Esophagus muscularis mucosa (tissue), 4 donors: ENCODE results near the gene GSTO2. TPM values are rescaled to one million over a fixed set of nuclear protein-coding genes. Genes with fewer than 3 reads are reported as not detected.

ENCODE experiments used
- DNase-seq: peaks from one replicate; pipeline ENCODE4 v3.0.0-alpha.2; 2017; ENCODE audit errors: extremely low spot score
- H3K27ac ChIP-seq, 4 donors: fragments of 200-600 bp; sonication (generic); replicated peaks in 1 of 4; 1 replicate in 3 of 4; 2 replicates in 1 of 4; pipeline ENCODE4 v1.5.1; 2016 to 2019; ENCODE audit warnings: mild to moderate bottlenecking in 1 of 4
- H3K27me3 ChIP-seq, 4 donors: fragments of 200-600 bp; sonication (generic); one replicate each; pipeline versions ENCODE4 v1.5.1 to v1.6.0; 2016 to 2019
- H3K36me3 ChIP-seq, 4 donors: fragments of 200-600 bp; sonication (generic); one replicate each; pipeline ENCODE4 v1.5.1; 2016 to 2019
- H3K4me1 ChIP-seq, 4 donors: fragments of 200-600 bp; sonication (generic); one replicate each; pipeline ENCODE4 v1.5.1; 2016 to 2019
- H3K4me3 ChIP-seq, 4 donors: fragments of 200-600 bp; sonication (generic); 1 replicate in 2 of 4; 2 replicates in 2 of 4; pipeline ENCODE4 v1.5.1; 2016 to 2019; ENCODE audit warnings: mild to moderate bottlenecking in 4 of 4, moderate library complexity in 1 of 4
- H3K9me3 ChIP-seq, 4 donors: fragments of 200-600 bp; sonication (generic); 1 replicate in 3 of 4; 2 replicates in 1 of 4; pipeline ENCODE4 v1.5.1; 2016 to 2019
- CTCF ChIP-seq, 3 experiments: fragments of 200-600 bp in 2 of 3; fragments of 450-650 bp in 1 of 3; sonication (generic) in 2 of 3; IDR thresholded peaks; one replicate each; pipeline ENCODE4 v1.5.1; 2017 to 2019; ENCODE audit warnings: antibody characterized with exemption in 3 of 3, mild to moderate bottlenecking in 2 of 3, moderate library complexity in 1 of 3
- EP300 ChIP-seq: sonication (generic); formaldehyde crosslinking; IDR thresholded peaks from one replicate; pipeline ENCODE4 v1.6.1; 2017; ENCODE audit warnings: antibody characterized with exemption
- POLR2A ChIP-seq: fragments of 450-650 bp; IDR thresholded peaks from one replicate; pipeline ENCODE4 v1.6.1; 2017; ENCODE audit warnings: antibody characterized with exemption, moderate library complexity, mild to moderate bottlenecking, low read depth
- POLR2AphosphoS5 ChIP-seq, 2 donors: sonication (generic); formaldehyde crosslinking; IDR thresholded peaks; one replicate each; pipeline ENCODE4 v1.6.1; 2017; ENCODE audit warnings: antibody characterized with exemption in 2 of 2
- WGBS: methylation state at CpG from one replicate; pipeline ENCODE4 v1.1.5; 2018; 5-methylcytosine and 5-hydroxymethylcytosine counted together
- intact Hi-C: fragments of 100-400 bp; cut with DNase I; formaldehyde crosslinking; loops from one replicate; pipeline ENCODE4 v1.15.1; 2023
- total RNA-seq, 4 donors: library from RNA; depleted of rRNA; stranded (reverse); fragments of >200 nt; gene quantifications; one replicate each; pipeline versions ENCODE4 v1.1.0 to v1.2.1, GENCODE V29; 2016

The GSTO2 gene
- total RNA-seq, 4 donors from 2014 or later: 0.42 to 0.99 (median 0.63) TPM

- Histone ChIP-seq H3K4me1 (peaks cover 11 to 15% (median 13%) of the 10 kb centered on the region in 4 donors), H3K4me3 (peak within 1 kb of the TSS; percentile 81 to 92 (median 87)), H3K36me3 (no peaks in the 10 kb centered on the region), H3K27ac (peak within 1 kb of the TSS in 3 of 4 donors; percentile 6 to 62 (median 35)), H3K27me3 (peaks cover 0 to 4% (median 0%) of the 10 kb centered on the region in 4 donors), H3K9me3 (no peaks in the 10 kb centered on the region)
- WGBS: 1% methylated on average over 19 of the region's 60 CpGs
- peak; percentile 100 for DNase-seq
- intact Hi-C loops: no loop called here
- no peak for TF ChIP-seq POLR2A
- TF ChIP-seq POLR2AphosphoS5 (IDR thresholded peaks at IDR 0.05): peak; percentile 67 to 82
These were observed 37.0 kb upstream of the GSTO2 start, which contains the start of gene CFAP43 for GRCh38 chr10:104231784-104232612. Gene CFAP43, minus strand, starts transcription at chr10:104232364. Its CDS starts 118 bp downstream, at chr10:104232246.

- intact Hi-C loops: no loop called here
- Histone ChIP-seq H3K36me3 (no peaks in the 10 kb centered on the region), H3K4me3 (peak overlapping the region; percentile 81 to 92 (median 87)), H3K27me3 (peaks cover 0 to 4% (median 0%) of the 10 kb centered on the region in 4 donors), H3K9me3 (no peaks in the 10 kb centered on the region), H3K27ac (no peak overlapping the region), H3K4me1 (peaks cover 11 to 15% (median 13%) of the 10 kb centered on the region in 4 donors)
- WGBS: 14% methylated on average over 20 of the region's 20 CpGs
- no peak for TF ChIP-seq POLR2A
- no peak for TF ChIP-seq POLR2AphosphoS5 (IDR thresholded peaks at IDR 0.05)
- TF ChIP-seq EP300: no peak
- TF ChIP-seq CTCF (IDR thresholded peaks at IDR 0.05): no peak
- no peak for DNase-seq
These were observed 36.3 kb upstream of the GSTO2 start for GRCh38 chr10:104232613-104233102.

DNA sequence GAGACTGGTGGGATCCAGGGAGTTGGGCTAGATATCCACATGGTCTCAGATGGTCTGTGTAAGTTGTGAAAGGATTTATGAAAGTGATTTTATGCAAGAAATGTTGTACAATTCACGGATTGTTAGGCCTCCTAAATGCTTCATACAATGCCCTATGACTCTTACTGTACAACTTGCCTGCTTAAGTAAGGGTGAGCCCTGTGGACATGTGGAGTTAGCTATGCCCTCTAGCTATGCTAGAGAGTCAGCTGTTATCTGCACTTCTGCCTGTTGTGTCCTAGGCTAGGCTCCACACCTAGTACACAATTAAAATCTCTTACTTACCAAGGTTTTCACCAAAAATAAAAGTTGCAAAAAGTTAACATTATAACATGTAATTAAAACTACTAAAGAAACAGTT is 35.2 kb upstream of the GSTO2 start:
- intact Hi-C loops: no loop called here
- Histone ChIP-seq H3K9me3 (no peaks in the 10 kb centered on the region), H3K4me1 (peaks cover 11 to 15% (median 13%) of the 10 kb centered on the region in 4 donors), H3K27ac (no peak overlapping the region), H3K36me3 (no peaks in the 10 kb centered on the region), H3K4me3 (no peak overlapping the region), H3K27me3 (peaks cover 0 to 4% (median 0%) of the 10 kb centered on the region in 4 donors)
- TF ChIP-seq EP300 (no peak), CTCF (IDR thresholded peaks at IDR 0.05) (no peak), POLR2AphosphoS5 (IDR thresholded peaks at IDR 0.05) (no peak), POLR2A (no peak)
- WGBS: 77% methylated on average over 1 of the region's 1 CpG
- DNase-seq: no peak

- H3K4me1 ChIP-seq: peaks cover 11 to 15% (median 13%) of the 10 kb centered on the region in 4 donors
- no peak overlapping the region for H3K4me3 ChIP-seq
- H3K9me3 ChIP-seq: no peaks in the 10 kb centered on the region
- TF ChIP-seq CTCF (IDR thresholded peaks at IDR 0.05): no peak
- no peak for TF ChIP-seq EP300
- TF ChIP-seq POLR2AphosphoS5 (IDR thresholded peaks at IDR 0.05): no peak
- no peak for TF ChIP-seq POLR2A
- no peak overlapping the region for H3K27ac ChIP-seq
- WGBS: 82% methylated on average over 1 of the region's 1 CpG
- DNase-seq: no peak
- H3K36me3 ChIP-seq: no peaks in the 10 kb centered on the region
- intact Hi-C loops: no loop called here
- H3K27me3 ChIP-seq: peaks cover 0 to 4% (median 0%) of the 10 kb centered on the region in 4 donors
These were observed 34.0 kb upstream of the GSTO2 start for GRCh38 chr10:104234934-104235333.

DNA sequence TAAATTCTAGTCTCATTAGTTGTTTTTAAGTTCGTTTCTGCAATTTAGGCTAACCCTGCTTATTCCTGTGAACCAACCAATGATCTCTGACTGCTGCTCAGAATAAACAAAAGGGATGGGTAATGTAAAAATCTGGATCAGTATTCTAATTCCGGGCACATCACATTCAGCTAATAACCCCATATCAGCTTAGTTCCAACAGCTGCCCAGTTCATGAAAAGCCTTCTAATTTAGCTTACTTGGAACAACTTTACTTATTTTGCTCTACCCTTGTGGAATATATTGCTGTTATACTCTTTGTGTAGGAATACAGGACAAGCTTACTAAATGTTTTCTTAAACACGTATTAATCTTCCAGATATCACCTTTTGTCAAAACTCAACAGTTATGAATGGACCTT is 33.2 kb upstream of the GSTO2 start:
- WGBS: 82% methylated on average over 3 of the region's 3 CpGs
- no peak for DNase-seq
- Histone ChIP-seq H3K9me3 (no peaks in the 10 kb centered on the region), H3K4me3 (no peak overlapping the region), H3K4me1 (peaks cover 11 to 15% (median 13%) of the 10 kb centered on the region in 4 donors), H3K36me3 (no peaks in the 10 kb centered on the region), H3K27me3 (peaks cover 0 to 4% (median 0%) of the 10 kb centered on the region in 4 donors), H3K27ac (no peak overlapping the region)
- TF ChIP-seq POLR2A (no peak), EP300 (no peak), CTCF (IDR thresholded peaks at IDR 0.05) (no peak), POLR2AphosphoS5 (IDR thresholded peaks at IDR 0.05) (no peak)
- intact Hi-C loops: no loop called here
